Measurements from ENCODE around the gene PUS3. TPM values are rescaled to one million over a fixed set of nuclear protein-coding genes. Genes with fewer than 3 reads are reported as not detected.

PUS3 gene
- total RNA-seq = 14.2 and 18.7 TPM in 2 replicates

GRCh38 chr11:125902927-125903710 is at the start of gene PUS3:
Gene PUS3, minus strand, starts transcription at chr11:125903206. Its CDS starts 6,922 bp downstream, at chr11:125896284.

GRCh38 chr11:125945797-125946520 is 43.0 kb upstream of the PUS3 start, which contains the start of gene VSIG10L2:
Gene VSIG10L2, plus strand, starts transcription at chr11:125946044. Its CDS starts 12 bp downstream, at chr11:125946056.

GRCh38 chr11:125903711-125904659 is 979 bp upstream of the PUS3 start, which contains the start of gene DDX25:
Gene DDX25, plus strand, starts transcription at chr11:125904508. Its CDS starts 10 bp downstream, at chr11:125904518.

GRCh38 chr11:125887373-125888324 is 15.4 kb downstream of the PUS3 start, which contains the start of gene HYLS1:
Gene HYLS1, plus strand, starts transcription at chr11:125887668. Its CDS starts 11,701 bp downstream, at chr11:125899369.

Other genes starting within 250 kb of the PUS3 start
- gene ACRV1, start 222.4 kb downstream of the PUS3 start, total RNA-seq = 0.11 TPM in 1 of 2 replicates, not detected in the other
- not detected in 2 replicates for gene PATE1, start 156.9 kb downstream of the PUS3 start, total RNA-seq
- gene PATE2, start 124.4 kb downstream of the PUS3 start, total RNA-seq = not detected in 2 replicates
- gene PATE3, start 115.1 kb downstream of the PUS3 start, total RNA-seq = not detected in 2 replicates
- not detected in 2 replicates for gene PATE4, start 69.9 kb downstream of the PUS3 start, total RNA-seq
- 4.1 and 8.2 TPM in 2 replicates for gene HYLS1, start 15.5 kb downstream of the PUS3 start, total RNA-seq
- 0.62 TPM in 1 of 2 replicates, not detected in the other for gene DDX25, start 1.3 kb upstream of the PUS3 start, total RNA-seq
- not detected in 2 replicates for gene VSIG10L2, start 42.8 kb upstream of the PUS3 start, total RNA-seq
- 1.1 and 1.7 TPM in 2 replicates for gene CDON, start 159.7 kb upstream of the PUS3 start, total RNA-seq